Small intestine (tissue), 7 donors: Measurements from ENCODE around the gene MAPKAPK2. TPM values are rescaled to one million over a fixed set of nuclear protein-coding genes. Genes with fewer than 3 reads are reported as not detected.

ENCODE experiments used
- DNase-seq, 2 donors: peaks; one replicate each; pipeline versions ENCODE4 v3.0.0 to v3.0.0-alpha.2; 2013
- FAIRE-seq: peaks from 2 replicates; lab custom pipeline; 2012; peaks lifted over from hg19 to GRCh38; lab: Jason Lieb, UNC
- H3K27ac ChIP-seq, 3 donors: one replicate each; pipeline ENCODE4 v1.5.1; 2013; ENCODE audit warnings: low read length in 2 of 3, mild to moderate bottlenecking in 2 of 3, control low read depth in 1 of 3, inconsistent platforms in 1 of 3, low read depth in 1 of 3, moderate library complexity in 1 of 3
- H3K27me3 ChIP-seq, 3 donors: one replicate each; pipeline ENCODE4 v1.6.1; 2013; ENCODE audit warnings: low read length in 3 of 3, inconsistent platforms in 1 of 3; ENCODE audit not compliant: control insufficient read depth in 3 of 3, insufficient read depth in 3 of 3
- H3K36me3 ChIP-seq, 3 donors: one replicate each; pipeline ENCODE4 v1.6.1; 2013; ENCODE audit warnings: low read length in 3 of 3, inconsistent platforms in 1 of 3, low read depth in 1 of 3, mild to moderate bottlenecking in 1 of 3, moderate library complexity in 1 of 3; ENCODE audit not compliant: control insufficient read depth in 3 of 3, insufficient read depth in 2 of 3
- H3K4me1 ChIP-seq, 3 donors: one replicate each; pipeline ENCODE4 v1.6.1; 2013; ENCODE audit warnings: low read length in 2 of 3, inconsistent platforms in 1 of 3, low read depth in 1 of 3, mild to moderate bottlenecking in 1 of 3, moderate library complexity in 1 of 3; ENCODE audit not compliant: control insufficient read depth in 3 of 3, insufficient read depth in 2 of 3
- H3K4me3 ChIP-seq, 3 donors: one replicate each; pipeline ENCODE4 v1.5.1; 2013; ENCODE audit warnings: low read length in 3 of 3, control low read depth in 1 of 3, inconsistent platforms in 1 of 3, low read depth in 1 of 3, mild to moderate bottlenecking in 1 of 3, moderate library complexity in 1 of 3
- H3K9me3 ChIP-seq, 2 donors: one replicate each; pipeline ENCODE4 v1.6.1; 2013; ENCODE audit warnings: low read depth in 1 of 2, low read length in 1 of 2; ENCODE audit not compliant: control insufficient read depth in 2 of 2, insufficient read depth in 1 of 2
- WGBS, 3 donors: extraction: QIAGEN DNeasy Blood & Tissue Kit; methylation state at CpG; one replicate each; pipeline ENCODE4 v1.1.7; 2013; 5-methylcytosine and 5-hydroxymethylcytosine counted together
- polyA plus RNA-seq, 4 donors: library from polyadenylated mRNA; stranded (reverse) in 3 of 4; unstranded in 1 of 4; fragments of 200-250 nt in 3 of 4; fragments of 120-200 nt in 1 of 4; gene quantifications; one replicate each; pipeline versions ENCODE4 v1.2.1 to v1.2.3, GENCODE V29; 2013
- donor health status: healthy with polysubstance abuse.
- donor health status: control.
- donor health status: control.
- donor health status: Bipolar disorder and iron deficiency.
- donor health status: healthy.

Gene MAPKAPK2
- polyA plus RNA-seq, 4 donors, result 56.4 to 93.5 (median 71.3) TPM

DNA sequence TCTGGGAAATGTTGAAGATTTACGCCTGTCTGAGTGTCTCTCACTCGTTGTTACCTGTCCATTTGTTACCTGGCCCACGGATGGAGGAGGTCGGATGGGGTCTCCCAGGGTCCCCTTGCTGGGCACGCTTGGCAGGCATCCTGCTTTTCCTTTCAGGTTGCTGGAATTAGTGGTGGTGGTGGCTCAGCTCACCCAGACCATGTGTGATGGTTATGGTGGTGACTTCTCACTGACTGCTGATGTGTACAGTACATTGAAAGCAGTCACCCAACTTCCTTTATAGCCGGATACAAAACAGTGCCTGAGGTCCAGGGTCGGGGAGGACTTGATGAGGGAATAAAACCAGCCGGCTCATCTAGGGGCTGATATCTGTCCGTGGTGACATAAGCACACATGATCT, 19.5 kb downstream of the MAPKAPK2 start:
- no peaks in the 10 kb centered on the region for H3K9me3 ChIP-seq
- no peak overlapping the region for H3K4me3 ChIP-seq
- FAIRE-seq (no peak), DNase-seq (no peak)
- peaks cover 21 to 59% (median 55%) of the 10 kb centered on the region in 3 donors for H3K4me1 ChIP-seq
- WGBS, 3 donors, result 49 to 61% (median 53%) methylated on average over 9 of the region's 9 CpGs
- H3K36me3 ChIP-seq, result peaks cover 0 to 39% (median 0%) of the 10 kb centered on the region in 3 donors
- H3K27ac ChIP-seq, result peak overlapping the region in 1 of 3 donors; percentile 28
- no peaks in the 10 kb centered on the region for H3K27me3 ChIP-seq

DNA sequence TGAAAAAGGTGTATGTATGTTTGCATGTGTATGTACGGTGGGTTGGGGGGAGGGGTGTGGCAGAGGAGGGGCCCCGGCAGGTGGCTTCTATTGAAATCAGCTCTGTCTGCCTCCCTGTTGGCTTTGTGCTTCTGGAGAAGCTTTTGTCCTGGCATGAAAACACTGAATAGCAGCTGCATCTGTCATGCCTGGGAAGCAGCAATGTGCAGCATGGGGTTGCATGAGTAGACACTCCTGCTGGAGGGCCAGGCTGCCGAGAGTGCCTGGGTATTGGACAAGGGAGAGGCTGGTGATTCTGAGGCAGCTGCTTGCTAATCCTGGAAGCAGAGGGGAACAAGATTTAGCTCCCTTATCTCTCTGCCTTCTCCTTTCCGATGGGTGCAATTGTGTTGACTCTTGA, 20.5 kb downstream of the MAPKAPK2 start:
- H3K27ac ChIP-seq, result peak overlapping the region in 1 of 3 donors; percentile 76
- peaks cover 23 to 58% (median 54%) of the 10 kb centered on the region in 3 donors for H3K4me1 ChIP-seq
- WGBS, 3 donors, result 23 to 39% (median 31%) methylated on average over 4 of the region's 4 CpGs
- H3K27me3 ChIP-seq, result no peaks in the 10 kb centered on the region
- no peak overlapping the region for H3K4me3 ChIP-seq
- H3K9me3 ChIP-seq, result no peaks in the 10 kb centered on the region
- peaks cover 0 to 33% (median 0%) of the 10 kb centered on the region in 3 donors for H3K36me3 ChIP-seq
- DNase-seq, result no peak
- no peak for FAIRE-seq

DNA sequence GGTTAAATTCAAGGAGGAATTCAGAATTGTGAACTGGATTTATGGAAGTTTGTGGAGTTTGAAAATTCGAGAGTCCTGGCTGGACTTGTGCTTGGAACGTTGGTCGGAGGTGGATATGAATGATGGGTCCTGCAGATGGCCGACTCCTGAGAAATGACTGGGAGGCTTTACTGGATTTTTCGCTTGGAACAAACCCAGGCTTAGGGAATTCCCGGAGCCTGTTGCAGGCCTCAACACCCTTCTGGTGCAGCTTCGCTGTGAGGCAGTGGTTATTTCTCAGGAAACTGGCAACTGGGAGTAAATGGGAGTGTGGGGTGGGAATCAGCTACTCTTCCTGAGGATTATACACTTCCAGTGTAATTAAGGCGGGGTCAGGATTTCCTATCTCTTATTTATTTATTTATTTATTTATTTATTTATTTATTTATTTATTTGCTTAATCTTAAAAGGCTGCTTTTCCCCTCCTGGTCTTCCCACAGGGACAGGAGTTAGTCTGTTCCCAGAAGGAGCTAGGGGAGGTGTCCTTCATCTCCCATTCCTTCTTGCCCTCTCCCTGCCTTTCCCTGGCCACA, 21.1 kb downstream of the MAPKAPK2 start:
- H3K4me3 ChIP-seq, result no peak overlapping the region
- H3K27ac ChIP-seq, result peak overlapping the region in 1 of 3 donors; percentile 76
- peaks cover 0 to 32% (median 0%) of the 10 kb centered on the region in 3 donors for H3K36me3 ChIP-seq
- FAIRE-seq, result no peak
- WGBS, 3 donors, result 59 to 79% (median 79%) methylated on average over 8 of the region's 8 CpGs
- no peaks in the 10 kb centered on the region for H3K27me3 ChIP-seq
- peaks cover 23 to 54% (median 52%) of the 10 kb centered on the region in 3 donors for H3K4me1 ChIP-seq
- no peaks in the 10 kb centered on the region for H3K9me3 ChIP-seq
- DNase-seq, result no peak

DNA sequence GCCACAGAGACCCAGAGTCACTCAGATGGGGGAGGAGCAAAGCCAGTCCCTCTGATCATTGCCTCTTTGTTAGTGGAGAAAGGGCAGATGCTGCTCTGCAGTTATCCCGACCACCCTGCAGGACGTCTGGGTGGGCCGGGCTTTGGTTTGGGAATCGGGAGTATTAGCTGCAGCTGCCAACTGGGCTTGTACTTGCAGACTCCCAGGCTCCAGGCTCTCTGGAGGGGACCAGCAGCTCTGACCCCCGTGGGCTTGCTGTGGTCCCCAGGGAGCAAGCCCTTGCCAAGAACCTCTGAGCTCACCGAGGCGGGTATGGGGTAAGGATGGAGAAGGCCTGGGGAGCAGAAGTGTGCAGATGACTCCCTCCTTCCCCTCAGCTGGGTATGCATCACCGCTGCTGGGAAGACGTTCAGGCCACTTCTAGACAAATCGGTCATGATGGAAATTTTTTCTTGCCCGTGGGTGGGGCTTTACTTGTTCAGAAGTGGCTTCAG, 21.6 kb downstream of the MAPKAPK2 start:
- WGBS, 3 donors, result 42 to 70% (median 60%) methylated on average over 11 of the region's 11 CpGs
- Histone ChIP-seq H3K27ac (peak overlapping the region in 1 of 3 donors; percentile 79), H3K27me3 (no peaks in the 10 kb centered on the region), H3K9me3 (no peaks in the 10 kb centered on the region), H3K36me3 (peaks cover 0 to 36% (median 0%) of the 10 kb centered on the region in 3 donors), H3K4me3 (no peak overlapping the region), H3K4me1 (peaks cover 23 to 53% (median 51%) of the 10 kb centered on the region in 3 donors)
- no peak for DNase-seq
- no peak for FAIRE-seq

DNA sequence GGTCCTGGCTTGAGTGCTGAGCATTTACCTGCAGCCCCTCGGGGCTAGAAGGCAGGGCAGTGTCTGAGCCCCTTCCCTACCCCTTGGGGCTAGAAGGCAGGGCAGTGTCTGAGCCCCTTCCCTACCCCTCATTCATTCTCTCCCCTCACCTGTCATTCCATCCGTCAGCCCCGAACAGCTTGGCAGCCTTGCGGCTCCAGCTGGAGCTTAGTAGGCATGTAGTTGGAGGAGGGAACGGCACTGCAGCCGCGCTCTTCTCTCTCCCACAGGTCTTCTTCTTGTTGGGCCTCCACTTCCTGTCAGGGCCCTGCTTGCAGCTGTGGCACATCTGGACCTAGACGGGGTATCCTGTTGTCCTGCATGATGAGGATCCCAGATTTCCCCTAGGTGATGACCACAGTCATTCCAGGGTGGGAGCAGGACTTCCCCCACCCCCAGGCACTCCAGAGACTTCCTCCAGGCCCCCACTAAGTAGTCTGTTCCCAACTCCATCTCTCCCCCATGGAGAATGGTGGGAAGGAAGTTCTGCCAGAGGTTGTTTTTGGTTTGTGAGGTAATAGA, 22.2 kb downstream of the MAPKAPK2 start:
- Histone ChIP-seq H3K4me1 (peaks cover 23 to 57% (median 54%) of the 10 kb centered on the region in 3 donors), H3K9me3 (no peaks in the 10 kb centered on the region), H3K27ac (peak overlapping the region in 1 of 3 donors; percentile 79), H3K36me3 (peaks cover 0 to 39% (median 0%) of the 10 kb centered on the region in 3 donors), H3K27me3 (no peaks in the 10 kb centered on the region), H3K4me3 (no peak overlapping the region)
- DNase-seq (no peak), FAIRE-seq (no peak)
- WGBS, 3 donors, result 63 to 89% (median 83%) methylated on average over 8 of the region's 8 CpGs

DNA sequence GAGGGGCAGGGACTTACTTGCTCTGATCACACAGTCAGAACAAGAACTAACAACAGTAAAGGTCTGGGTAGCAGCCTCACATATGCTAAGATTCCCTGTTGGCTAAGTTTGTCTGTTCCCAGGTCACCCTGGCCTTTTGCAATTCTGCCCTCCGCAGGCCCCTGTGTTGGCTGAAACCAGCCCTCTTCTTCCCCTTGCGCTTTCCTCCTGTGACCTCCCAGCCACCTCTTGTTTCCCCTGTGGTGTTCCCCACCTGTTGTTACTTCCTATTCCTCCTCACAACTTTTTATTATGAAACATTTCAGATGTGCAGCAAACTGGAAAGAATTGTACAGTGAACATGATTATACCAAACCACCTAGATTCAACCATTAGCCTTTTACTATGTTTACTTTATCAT, 23.4 kb downstream of the MAPKAPK2 start:
- WGBS, 3 donors, result 67 to 79% (median 68%) methylated on average over 2 of the region's 2 CpGs
- DNase-seq (no peak), FAIRE-seq (no peak)
- Histone ChIP-seq H3K4me3 (no peak overlapping the region), H3K9me3 (no peaks in the 10 kb centered on the region), H3K27me3 (no peaks in the 10 kb centered on the region), H3K27ac (peak overlapping the region in 1 of 3 donors; percentile 79), H3K4me1 (peaks cover 23 to 63% (median 60%) of the 10 kb centered on the region in 3 donors), H3K36me3 (peaks cover 0 to 32% (median 0%) of the 10 kb centered on the region in 3 donors)

DNA sequence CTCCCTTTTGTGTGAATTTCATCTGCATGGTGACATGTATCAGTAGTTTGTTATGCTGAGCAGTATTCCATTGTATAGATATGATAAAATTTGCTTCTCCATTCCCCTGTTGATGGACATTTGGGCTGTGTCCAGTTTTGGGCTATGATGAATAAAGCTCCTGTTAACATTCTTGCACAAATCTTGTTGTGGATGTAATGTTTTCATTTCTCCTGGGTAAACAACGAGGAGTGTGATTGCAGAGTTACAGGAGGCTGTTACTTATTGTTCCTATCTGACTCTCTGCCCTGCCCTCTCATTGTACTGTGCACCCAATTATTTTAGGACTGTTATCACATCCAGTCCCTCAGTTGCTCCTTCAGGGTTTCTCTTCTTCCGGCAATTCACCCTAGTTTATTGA, 24.2 kb downstream of the MAPKAPK2 start:
- Histone ChIP-seq H3K27ac (peak overlapping the region in 1 of 3 donors; percentile 47), H3K4me1 (peaks cover 23 to 68% (median 60%) of the 10 kb centered on the region in 3 donors), H3K27me3 (no peaks in the 10 kb centered on the region), H3K36me3 (peaks cover 0 to 28% (median 0%) of the 10 kb centered on the region in 3 donors), H3K9me3 (no peaks in the 10 kb centered on the region), H3K4me3 (no peak overlapping the region)
- no peak for FAIRE-seq
- DNase-seq, result peak in 1 of 2 donors; percentile 43
- 15 to 51% (median 33%) methylated on average over 2 of the region's 2 CpGs for WGBS, 3 donors

DNA sequence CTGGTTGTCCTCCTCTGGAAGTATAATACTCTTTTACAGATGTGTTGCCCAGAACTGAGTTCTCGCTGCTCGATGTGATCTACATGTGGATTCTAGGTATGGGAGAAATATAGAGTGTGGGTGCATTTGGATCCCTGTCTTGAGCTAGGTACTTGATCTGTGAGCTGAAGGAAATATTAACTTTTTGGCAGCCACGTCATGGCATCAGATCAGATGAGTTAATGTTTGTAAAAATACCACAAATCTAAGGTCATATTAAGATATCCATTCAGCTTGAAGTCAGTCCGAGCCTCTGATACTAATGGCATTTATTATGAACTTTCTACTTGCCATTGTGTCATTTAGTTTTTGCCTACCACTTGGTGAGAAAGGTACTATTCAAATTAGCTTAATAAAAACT, 24.6 kb downstream of the MAPKAPK2 start:
- no peak for DNase-seq
- Histone ChIP-seq H3K4me1 (peaks cover 26 to 69% (median 61%) of the 10 kb centered on the region in 3 donors), H3K9me3 (no peaks in the 10 kb centered on the region), H3K27me3 (no peaks in the 10 kb centered on the region), H3K27ac (peak overlapping the region in 2 of 3 donors; percentile 24 to 47), H3K36me3 (peaks cover 0 to 25% (median 0%) of the 10 kb centered on the region in 3 donors), H3K4me3 (no peak overlapping the region)
- 31 to 69% (median 45%) methylated on average over 4 of the region's 4 CpGs for WGBS, 3 donors
- no peak for FAIRE-seq
